Testis (tissue), 2 donors: Measurements from ENCODE around the gene YTHDF1.

ENCODE experiments used
- POLR2A ChIP-seq: fragments of 450-650 bp; IDR thresholded peaks from one replicate; pipeline ENCODE4 v1.6.1; 2017; ENCODE audit warnings: antibody characterized with exemption, mild to moderate bottlenecking, moderate library complexity
- TF ChIP-seq, protein P1 (sequence below), 3 experiments: fragments of 450-650 bp in 2 of 3; fragments of 200-600 bp in 1 of 3; sonication (generic) in 1 of 3; IDR thresholded peaks; one replicate each; pipeline ENCODE4 v1.5.1; 2016 to 2019; ENCODE audit warnings: antibody characterized with exemption in 3 of 3, mild to moderate bottlenecking in 2 of 3, moderate library complexity in 1 of 3

GRCh38 chr20:63168861-63169260, 47.1 kb downstream of the YTHDF1 start:
- TF ChIP-seq, protein P1, sequence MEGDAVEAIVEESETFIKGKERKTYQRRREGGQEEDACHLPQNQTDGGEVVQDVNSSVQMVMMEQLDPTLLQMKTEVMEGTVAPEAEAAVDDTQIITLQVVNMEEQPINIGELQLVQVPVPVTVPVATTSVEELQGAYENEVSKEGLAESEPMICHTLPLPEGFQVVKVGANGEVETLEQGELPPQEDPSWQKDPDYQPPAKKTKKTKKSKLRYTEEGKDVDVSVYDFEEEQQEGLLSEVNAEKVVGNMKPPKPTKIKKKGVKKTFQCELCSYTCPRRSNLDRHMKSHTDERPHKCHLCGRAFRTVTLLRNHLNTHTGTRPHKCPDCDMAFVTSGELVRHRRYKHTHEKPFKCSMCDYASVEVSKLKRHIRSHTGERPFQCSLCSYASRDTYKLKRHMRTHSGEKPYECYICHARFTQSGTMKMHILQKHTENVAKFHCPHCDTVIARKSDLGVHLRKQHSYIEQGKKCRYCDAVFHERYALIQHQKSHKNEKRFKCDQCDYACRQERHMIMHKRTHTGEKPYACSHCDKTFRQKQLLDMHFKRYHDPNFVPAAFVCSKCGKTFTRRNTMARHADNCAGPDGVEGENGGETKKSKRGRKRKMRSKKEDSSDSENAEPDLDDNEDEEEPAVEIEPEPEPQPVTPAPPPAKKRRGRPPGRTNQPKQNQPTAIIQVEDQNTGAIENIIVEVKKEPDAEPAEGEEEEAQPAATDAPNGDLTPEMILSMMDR (IDR thresholded peaks at IDR 0.05) = no peak
- no peak for TF ChIP-seq POLR2A
